GM19397 (cell line): ENCODE measurements around the gene LARGE2.
A peak's percentile ranks its signal among the peaks of the same experiment; 100 is the strongest.

Experiments used
- ATAC-seq: cut with Tn5 transposase; IDR thresholded peaks from one replicate; pipeline ENCODE4 v1.9.1; 2021; ENCODE audit warnings: mild to moderate bottlenecking, moderate library complexity; ENCODE audit not compliant: unreplicated experiment

LARGE2 gene

GRCh38 chr11:45913942-45914635, 8.4 kb upstream of the LARGE2 start:
- no peak for ATAC-seq

- no peak for ATAC-seq
Observed at GRCh38 chr11:45915446-45915845, 7.0 kb upstream of the LARGE2 start.

DNA sequence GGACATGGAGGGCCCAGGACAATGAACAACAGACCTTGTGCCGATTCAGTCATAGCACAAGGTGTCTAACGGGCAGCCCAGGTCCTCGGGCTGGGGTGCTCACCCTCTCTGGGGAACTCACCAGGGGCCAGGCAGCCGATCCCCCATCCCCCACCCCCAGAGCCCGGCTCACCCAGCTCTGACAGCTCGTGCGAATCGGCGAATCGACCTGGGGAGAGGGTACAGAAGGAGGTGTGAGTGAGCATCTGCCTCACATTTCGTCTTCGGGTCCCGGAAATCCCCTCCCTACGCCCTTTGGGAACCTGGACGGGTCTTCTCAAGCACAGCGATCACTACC, 5.2 kb upstream of the LARGE2 start:
- ATAC-seq: no peak

DNA sequence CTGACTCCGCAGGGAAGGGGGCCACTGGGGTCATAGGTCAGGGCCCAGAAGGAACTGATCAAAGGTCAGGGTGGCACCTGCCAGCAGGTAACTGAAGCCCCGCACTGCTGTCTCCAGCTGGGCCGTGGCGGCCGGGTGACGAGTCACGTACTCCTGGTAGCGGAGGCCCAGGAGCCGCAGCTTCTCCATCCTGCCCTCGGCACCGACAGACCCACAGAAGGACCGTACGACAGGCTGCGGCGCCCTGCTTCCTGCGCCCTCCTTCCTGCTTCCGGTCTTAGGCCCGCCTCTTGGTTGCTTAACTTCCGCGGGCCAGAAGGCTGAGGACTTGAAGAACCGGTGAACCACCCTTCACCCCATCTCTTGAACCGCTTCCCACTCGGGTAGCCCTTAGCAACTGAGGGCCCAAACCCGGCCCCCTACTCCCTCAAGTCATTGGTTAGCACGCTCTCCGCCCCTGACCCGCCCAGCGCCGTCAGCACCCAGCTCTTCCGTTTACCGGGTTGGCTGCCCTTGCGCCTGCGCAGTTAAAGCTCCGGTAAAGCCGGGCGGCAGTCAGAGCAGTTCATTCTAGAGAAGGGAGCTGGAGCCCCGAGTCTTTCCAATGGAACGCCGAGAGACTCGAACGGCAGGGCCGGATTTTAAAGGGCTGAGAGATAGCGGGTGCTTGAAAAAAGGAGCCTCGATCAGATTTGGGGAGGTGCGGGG, 4.7 kb upstream of the LARGE2 start, which contains the start of gene PEX16:
TSS of gene PEX16 (minus strand) at position 255 of the 708 bp plus-strand sequence. CDS start at position 189, 66 bp downstream.
- peak; percentile 85 for ATAC-seq

GRCh38 chr11:45918331-45918941, 4.0 kb upstream of the LARGE2 start:
- ATAC-seq: peak; percentile 34

DNA sequence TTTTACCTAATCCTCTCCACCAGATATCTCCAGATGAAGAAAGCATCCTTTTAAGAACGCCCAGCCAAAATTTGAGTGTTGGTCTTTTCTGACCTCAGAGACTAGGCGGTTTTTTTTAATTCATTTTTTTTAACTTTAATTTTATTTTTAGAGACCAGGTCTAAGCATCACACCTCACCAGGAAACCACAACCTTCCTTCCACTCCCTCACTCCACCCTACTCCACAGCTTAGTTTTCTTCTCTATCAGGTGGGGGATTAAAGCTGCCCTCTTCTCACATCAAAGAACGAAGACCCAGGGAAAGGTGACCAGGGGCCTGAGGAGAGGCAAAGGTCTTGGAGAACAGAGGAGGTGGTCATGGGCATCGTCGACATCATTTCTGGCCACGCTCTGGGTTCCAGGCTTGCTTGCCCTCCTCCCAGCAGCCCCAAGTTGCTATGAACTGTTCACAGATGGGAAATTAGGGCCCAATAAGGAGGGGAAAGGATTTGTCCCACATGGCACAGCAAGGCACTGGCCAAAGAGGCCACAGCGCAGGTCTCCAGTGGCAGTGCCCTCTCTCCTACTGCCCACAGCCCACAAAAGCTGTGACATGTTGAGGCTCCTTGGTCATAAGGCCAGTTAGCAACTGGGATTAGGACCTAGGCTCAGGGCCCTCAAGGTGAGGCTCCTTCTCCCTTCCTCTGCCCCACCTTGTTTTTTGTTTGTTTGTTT, 3.3 kb upstream of the LARGE2 start:
- no peak for ATAC-seq

- ATAC-seq: no peak
Observed at GRCh38 chr11:45919806-45920530, 2.5 kb upstream of the LARGE2 start.

DNA sequence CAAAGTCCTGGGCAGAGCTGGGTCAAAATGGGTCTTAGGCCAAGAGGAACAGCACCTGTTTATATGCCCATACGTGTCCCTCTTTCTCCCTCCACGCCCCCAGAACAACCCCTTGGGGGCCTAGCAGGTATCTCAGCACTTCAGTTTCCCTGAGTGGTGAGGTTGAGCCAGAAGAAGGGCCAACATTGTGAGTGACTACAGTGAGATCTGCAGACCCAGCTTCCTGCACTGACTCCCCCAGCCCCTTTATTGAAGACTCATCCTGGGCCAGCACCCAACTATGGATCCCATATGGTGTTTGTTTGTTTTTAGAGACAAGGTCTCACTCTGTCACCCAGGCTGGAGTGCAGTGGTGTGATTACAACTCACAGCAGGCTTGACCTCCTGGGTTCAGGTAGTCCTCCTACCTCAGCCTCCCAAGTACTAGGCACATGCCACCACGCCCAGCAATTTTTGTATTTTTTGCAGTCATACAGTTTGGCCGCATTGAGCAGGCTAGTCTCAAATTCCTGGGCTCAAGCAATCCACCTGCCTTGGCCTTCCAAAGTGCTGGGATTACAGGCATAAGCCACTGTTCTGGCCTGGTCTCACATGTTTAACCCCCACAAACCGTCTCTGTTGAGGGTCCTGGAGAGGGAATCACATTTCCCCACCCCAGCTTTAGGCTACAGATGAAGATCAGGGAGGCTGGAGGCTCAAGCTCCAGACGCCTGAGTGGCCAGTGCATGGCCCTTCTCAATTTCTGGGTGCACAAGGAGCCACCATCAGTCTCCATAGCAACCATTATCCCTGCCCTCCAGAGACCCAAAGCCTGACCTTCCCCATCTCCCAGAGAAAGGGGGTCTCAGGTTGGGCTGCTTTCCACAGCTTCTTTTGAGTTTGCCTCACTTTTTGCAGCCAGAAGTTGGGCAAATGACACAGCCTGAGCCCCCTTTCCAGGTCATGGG, 1.7 kb upstream of the LARGE2 start:
- ATAC-seq: no peak

DNA sequence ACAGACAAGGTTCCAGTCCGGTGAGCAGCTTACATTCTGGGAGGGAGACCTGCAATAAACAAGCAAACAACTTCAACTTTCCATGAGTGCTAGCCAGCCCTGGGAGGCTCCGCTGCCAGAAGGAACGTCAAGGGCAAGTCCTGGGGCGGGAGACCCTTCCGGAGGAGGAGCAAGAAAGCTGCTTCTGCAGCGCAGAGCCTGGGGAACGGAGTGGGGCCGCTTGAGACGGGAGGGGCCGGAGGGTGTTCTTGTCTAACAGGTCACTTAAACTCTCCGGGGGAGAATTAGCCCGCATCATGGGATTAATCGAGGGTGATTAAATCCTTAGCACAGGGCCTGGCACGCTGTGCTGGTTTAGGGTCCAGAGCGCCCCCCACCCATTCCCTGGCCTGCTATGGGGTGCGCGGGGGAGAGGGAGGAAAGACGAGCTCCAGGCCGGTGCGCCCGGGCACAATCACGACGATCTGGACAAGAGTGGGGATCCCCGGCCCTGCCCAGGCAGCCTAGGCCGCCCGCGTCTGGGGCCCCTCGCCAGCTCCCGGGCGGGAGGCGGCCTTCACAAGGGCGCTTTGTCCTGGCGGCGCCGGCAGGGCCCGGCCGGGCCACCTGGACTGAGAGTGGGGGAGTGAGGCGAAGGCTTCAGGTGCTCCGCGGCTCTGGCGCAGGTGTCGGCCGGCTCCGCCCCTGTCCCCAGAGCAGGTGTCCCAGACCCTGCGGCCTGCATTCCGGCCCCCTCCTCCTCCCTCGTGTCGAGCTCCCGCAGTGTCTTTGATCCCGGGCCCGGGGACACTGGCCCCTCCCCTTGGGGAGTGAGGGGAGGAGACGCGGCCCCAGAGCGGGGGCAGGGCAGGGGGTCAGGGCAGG, 663 bp upstream of the LARGE2 start:
- no peak for ATAC-seq

GRCh38 chr11:45924036-45924915, 1.8 kb downstream of the LARGE2 start:
- no peak for ATAC-seq

- ATAC-seq: no peak
Observed at GRCh38 chr11:45924927-45925326, 2.5 kb downstream of the LARGE2 start.

GRCh38 chr11:45925550-45925949, 3.1 kb downstream of the LARGE2 start:
- no peak for ATAC-seq

DNA sequence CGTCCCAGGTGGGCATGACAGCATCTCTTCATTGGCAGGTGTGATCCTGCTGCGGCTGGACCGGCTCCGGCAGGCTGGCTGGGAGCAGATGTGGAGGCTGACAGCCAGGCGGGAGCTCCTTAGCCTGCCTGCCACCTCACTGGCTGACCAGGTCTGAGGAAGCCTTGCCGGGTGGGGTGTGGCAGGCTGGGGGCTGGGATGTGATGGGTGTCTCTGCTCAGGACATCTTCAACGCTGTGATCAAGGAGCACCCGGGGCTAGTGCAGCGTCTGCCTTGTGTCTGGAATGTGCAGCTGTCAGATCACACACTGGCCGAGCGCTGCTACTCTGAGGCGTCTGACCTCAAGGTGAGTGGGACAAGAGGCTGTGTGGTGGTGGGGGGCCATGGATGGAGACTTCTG, 3.5 kb downstream of the LARGE2 start:
- ATAC-seq: no peak

- ATAC-seq: no peak
Observed at GRCh38 chr11:45926536-45927331, 4.3 kb downstream of the LARGE2 start.

DNA sequence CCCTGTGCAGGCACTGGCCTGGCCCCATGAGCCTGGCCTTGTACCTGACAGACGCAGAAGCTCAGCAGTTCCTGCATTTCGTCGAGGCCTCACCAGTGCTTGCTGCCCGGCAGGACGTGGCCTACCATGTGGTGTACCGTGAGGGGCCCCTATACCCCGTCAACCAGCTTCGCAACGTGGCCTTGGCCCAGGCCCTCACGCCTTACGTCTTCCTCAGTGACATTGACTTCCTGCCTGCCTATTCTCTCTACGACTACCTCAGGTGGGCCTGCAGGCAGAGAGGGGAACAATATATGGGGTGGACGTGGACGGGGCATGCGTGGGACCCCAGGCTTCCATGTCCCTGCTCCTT, 4.9 kb downstream of the LARGE2 start:
- ATAC-seq: no peak

DNA sequence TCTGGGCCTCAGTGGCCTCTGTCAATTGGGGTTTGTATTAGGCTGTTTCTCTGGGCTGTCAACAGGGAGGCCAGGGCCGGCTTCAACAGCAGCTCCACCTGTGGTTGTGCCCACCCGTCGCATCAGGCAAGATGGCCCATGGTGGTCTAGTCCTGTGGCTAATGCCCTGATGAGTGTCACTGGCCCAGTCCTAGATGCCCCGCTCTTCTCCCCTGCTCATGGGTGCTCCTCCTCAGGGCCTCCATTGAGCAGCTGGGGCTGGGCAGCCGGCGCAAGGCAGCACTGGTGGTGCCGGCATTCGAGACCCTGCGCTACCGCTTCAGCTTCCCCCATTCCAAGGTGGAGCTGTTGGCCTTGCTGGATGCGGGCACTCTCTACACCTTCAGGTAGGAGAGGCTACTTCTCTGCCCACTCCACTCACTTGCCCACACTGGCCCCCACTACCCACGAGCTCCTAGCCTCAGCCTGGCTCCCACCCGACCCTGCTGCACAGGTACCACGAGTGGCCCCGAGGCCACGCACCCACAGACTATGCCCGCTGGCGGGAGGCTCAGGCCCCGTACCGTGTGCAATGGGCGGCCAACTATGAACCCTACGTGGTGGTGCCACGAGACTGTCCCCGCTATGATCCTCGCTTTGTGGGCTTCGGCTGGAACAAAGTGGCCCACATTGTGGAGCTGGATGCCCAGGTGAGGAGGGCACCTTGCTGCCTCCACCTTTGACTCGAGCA, 5.4 kb downstream of the LARGE2 start:
- no peak for ATAC-seq
